ENCODE measurements around the gene COG4. TPM values are rescaled to one million over a fixed set of nuclear protein-coding genes. Genes with fewer than 3 reads are reported as not detected.

The COG4 gene
- total and polyA plus RNA-seq, 2 experiments from 2014 or later = 28.8 to 38.1 TPM

DNA sequence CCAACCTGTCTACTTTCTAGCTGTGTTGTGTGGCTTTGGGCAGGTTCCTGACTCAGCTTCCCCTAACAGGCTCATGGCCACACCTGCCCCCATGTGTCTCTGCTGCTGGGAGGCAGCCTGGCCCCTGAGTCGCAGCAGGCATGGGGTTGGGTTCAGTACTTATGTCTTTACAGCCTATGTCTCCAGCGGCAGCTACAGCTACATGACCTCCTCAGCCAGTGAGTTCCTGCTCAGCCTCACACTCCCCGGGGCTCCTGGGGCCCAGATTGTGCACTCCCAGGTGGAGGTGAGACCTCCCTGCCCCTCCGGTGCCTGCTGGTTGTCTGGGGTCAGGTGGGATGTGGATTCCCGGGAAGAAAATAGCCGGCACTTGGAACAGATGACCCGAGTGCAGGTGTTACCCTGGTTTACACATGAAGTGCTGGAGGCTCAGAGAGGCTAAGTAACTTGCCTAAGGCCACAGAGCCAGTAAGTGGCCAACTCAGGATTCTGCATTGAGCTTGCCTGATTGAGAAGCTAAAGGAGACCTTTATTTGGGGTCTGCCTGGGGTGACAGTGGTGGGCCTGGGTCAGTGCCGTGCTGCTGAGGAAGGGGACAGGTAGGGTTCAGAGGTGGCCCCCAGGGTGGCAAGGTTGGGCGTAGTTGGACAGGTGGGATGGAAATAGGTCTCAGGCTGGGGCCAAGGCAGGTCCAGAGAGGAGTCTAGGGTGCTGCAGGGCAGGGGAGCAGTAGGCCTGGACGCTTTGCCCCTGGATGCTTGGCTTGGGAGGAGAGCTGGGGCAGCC, 53.0 kb downstream of the COG4 start (continued):
- TF ChIP-seq, protein P1, sequence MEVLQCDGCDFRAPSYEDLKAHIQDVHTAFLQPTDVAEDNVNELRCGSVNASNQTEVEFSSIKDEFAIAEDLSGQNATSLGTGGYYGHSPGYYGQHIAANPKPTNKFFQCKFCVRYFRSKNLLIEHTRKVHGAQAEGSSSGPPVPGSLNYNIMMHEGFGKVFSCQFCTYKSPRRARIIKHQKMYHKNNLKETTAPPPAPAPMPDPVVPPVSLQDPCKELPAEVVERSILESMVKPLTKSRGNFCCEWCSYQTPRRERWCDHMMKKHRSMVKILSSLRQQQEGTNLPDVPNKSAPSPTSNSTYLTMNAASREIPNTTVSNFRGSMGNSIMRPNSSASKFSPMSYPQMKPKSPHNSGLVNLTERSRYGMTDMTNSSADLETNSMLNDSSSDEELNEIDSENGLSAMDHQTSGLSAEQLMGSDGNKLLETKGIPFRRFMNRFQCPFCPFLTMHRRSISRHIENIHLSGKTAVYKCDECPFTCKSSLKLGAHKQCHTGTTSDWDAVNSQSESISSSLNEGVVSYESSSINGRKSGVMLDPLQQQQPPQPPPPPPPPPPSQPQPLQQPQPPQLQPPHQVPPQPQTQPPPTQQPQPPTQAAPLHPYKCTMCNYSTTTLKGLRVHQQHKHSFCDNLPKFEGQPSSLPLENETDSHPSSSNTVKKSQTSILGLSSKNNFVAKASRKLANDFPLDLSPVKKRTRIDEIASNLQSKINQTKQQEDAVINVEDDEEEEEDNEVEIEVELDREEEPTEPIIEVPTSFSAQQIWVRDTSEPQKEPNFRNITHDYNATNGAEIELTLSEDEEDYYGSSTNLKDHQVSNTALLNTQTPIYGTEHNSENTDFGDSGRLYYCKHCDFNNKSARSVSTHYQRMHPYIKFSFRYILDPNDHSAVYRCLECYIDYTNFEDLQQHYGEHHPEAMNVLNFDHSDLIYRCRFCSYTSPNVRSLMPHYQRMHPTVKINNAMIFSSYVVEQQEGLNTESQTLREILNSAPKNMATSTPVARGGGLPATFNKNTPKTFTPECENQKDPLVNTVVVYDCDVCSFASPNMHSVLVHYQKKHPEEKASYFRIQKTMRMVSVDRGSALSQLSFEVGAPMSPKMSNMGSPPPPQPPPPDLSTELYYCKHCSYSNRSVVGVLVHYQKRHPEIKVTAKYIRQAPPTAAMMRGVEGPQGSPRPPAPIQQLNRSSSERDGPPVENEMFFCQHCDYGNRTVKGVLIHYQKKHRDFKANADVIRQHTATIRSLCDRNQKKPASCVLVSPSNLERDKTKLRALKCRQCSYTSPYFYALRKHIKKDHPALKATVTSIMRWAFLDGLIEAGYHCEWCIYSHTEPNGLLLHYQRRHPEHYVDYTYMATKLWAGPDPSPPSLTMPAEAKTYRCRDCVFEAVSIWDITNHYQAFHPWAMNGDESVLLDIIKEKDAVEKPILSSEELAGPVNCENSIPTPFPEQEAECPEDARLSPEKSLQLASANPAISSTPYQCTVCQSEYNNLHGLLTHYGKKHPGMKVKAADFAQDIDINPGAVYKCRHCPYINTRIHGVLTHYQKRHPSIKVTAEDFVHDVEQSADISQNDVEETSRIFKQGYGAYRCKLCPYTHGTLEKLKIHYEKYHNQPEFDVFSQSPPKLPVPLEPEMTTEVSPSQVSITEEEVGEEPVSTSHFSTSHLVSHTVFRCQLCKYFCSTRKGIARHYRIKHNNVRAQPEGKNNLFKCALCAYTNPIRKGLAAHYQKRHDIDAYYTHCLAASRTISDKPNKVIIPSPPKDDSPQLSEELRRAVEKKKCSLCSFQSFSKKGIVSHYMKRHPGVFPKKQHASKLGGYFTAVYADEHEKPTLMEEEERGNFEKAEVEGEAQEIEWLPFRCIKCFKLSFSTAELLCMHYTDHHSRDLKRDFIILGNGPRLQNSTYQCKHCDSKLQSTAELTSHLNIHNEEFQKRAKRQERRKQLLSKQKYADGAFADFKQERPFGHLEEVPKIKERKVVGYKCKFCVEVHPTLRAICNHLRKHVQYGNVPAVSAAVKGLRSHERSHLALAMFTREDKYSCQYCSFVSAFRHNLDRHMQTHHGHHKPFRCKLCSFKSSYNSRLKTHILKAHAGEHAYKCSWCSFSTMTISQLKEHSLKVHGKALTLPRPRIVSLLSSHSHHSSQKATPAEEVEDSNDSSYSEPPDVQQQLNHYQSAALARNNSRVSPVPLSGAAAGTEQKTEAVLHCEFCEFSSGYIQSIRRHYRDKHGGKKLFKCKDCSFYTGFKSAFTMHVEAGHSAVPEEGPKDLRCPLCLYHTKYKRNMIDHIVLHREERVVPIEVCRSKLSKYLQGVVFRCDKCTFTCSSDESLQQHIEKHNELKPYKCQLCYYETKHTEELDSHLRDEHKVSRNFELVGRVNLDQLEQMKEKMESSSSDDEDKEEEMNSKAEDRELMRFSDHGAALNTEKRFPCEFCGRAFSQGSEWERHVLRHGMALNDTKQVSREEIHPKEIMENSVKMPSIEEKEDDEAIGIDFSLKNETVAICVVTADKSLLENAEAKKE (CRISPR knock-in tag; IDR thresholded peaks at IDR 0.05) = no peak
- TF ChIP-seq, protein P2, sequence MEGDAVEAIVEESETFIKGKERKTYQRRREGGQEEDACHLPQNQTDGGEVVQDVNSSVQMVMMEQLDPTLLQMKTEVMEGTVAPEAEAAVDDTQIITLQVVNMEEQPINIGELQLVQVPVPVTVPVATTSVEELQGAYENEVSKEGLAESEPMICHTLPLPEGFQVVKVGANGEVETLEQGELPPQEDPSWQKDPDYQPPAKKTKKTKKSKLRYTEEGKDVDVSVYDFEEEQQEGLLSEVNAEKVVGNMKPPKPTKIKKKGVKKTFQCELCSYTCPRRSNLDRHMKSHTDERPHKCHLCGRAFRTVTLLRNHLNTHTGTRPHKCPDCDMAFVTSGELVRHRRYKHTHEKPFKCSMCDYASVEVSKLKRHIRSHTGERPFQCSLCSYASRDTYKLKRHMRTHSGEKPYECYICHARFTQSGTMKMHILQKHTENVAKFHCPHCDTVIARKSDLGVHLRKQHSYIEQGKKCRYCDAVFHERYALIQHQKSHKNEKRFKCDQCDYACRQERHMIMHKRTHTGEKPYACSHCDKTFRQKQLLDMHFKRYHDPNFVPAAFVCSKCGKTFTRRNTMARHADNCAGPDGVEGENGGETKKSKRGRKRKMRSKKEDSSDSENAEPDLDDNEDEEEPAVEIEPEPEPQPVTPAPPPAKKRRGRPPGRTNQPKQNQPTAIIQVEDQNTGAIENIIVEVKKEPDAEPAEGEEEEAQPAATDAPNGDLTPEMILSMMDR (conservative IDR thresholded peaks at IDR 0.05; ENCODE audit: low read depth in 2 of 2) = no peak
- TF ChIP-seq JUNB (IDR thresholded peaks at IDR 0.05; ENCODE audit: unreplicated experiment) (no peak), CREB1 (CRISPR knock-in tag; IDR thresholded peaks at IDR 0.05; ENCODE audit: low read depth) (no peak)

DNA sequence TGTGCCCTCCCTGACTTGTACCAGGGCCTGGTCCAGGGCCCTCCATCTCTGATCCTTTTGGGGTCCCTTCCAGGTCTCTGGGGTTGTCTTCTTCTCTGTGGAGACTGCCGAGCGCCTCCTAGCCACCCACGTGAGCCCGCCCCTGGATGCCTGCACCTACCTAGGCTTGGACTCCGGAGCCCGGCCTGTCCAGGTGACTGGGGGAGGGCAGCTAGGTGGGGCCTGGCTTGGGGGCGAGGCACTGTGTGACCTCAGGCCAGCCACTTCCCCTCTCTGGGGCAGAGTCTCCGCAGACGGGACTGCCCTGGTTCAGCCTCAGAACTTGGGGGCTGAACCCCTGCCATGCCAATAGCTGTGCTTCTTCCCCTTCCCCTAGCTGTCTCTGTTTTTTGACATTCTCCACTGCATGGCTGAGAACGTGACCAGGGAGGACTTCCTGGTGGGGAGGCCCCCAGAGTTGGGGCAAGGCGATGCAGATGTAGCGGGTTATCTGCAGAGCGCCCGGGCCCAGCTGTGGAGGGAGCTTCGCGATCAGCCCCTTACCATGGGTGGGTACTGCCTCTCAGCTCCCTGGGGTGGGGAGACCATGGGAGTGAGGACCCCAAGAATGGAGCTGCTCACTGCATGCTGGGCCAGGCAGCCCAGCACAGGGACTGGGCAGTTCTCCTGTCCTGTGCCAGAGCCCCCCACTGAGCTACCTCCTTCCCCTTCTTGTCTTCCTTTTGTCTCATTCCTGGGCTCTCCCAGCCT, 54.4 kb downstream of the COG4 start:
- Mint-ChIP-seq H3K9me3 (no peaks in the 10 kb centered on the region), H3K4me3 (no peak overlapping the region), H3K36me3 (ENCODE audit: low read depth) (no peaks in the 10 kb centered on the region; the same call in 2 of the 3 replicates), H3K4me1 (peaks cover 4% of the 10 kb centered on the region; the same call in 2 of the 3 replicates), H3K27me3 (ENCODE audit: insufficient read depth, low read depth, poor library complexity) (peaks cover 4% of the 10 kb centered on the region), H3K27ac (no peak overlapping the region)
- no peaks in the 10 kb centered on the region for H3K9me2 ChIP-seq (ENCODE audit: insufficient read depth)
- H3K27me3 ChIP-seq (ENCODE audit: insufficient read depth) = no peaks in the 10 kb centered on the region
- H3F3A ChIP-seq (replicated peaks; ENCODE audit: low read depth) = no peaks in the 10 kb centered on the region
- no peaks in the 10 kb centered on the region for H3K4me1 ChIP-seq (ENCODE audit: insufficient read depth)
- DNase-seq (ENCODE audit: low spot score) (no peak), ATAC-seq (no peak)
- no peaks in the 10 kb centered on the region for H3K79me2 ChIP-seq (replicated peaks; ENCODE audit: insufficient read depth)
- TF ChIP-seq, protein P3, sequence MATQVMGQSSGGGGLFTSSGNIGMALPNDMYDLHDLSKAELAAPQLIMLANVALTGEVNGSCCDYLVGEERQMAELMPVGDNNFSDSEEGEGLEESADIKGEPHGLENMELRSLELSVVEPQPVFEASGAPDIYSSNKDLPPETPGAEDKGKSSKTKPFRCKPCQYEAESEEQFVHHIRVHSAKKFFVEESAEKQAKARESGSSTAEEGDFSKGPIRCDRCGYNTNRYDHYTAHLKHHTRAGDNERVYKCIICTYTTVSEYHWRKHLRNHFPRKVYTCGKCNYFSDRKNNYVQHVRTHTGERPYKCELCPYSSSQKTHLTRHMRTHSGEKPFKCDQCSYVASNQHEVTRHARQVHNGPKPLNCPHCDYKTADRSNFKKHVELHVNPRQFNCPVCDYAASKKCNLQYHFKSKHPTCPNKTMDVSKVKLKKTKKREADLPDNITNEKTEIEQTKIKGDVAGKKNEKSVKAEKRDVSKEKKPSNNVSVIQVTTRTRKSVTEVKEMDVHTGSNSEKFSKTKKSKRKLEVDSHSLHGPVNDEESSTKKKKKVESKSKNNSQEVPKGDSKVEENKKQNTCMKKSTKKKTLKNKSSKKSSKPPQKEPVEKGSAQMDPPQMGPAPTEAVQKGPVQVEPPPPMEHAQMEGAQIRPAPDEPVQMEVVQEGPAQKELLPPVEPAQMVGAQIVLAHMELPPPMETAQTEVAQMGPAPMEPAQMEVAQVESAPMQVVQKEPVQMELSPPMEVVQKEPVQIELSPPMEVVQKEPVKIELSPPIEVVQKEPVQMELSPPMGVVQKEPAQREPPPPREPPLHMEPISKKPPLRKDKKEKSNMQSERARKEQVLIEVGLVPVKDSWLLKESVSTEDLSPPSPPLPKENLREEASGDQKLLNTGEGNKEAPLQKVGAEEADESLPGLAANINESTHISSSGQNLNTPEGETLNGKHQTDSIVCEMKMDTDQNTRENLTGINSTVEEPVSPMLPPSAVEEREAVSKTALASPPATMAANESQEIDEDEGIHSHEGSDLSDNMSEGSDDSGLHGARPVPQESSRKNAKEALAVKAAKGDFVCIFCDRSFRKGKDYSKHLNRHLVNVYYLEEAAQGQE (IDR thresholded peaks at IDR 0.05; ENCODE audit: unreplicated experiment) = no peak
- TF ChIP-seq EZH2 (IDR thresholded peaks at IDR 0.05; ENCODE audit: low read depth, unreplicated experiment) (no peak), ZNF114 (CRISPR knock-in tag; IDR thresholded peaks at IDR 0.05) (no peak), JUNB (IDR thresholded peaks at IDR 0.05; ENCODE audit: unreplicated experiment) (no peak), CREB1 (CRISPR knock-in tag; IDR thresholded peaks at IDR 0.05; ENCODE audit: low read depth) (no peak), ZNF331 (CRISPR knock-in tag; IDR thresholded peaks at IDR 0.05; ENCODE audit: low read depth) (no peak)
- H2AFZ ChIP-seq = no peak overlapping the region
- H3K4me3 ChIP-seq = no peak overlapping the region
- no peak overlapping the region for H3K27ac ChIP-seq (ENCODE audit: low read depth)
- H4K20me1 ChIP-seq (replicated peaks; ENCODE audit: insufficient read depth) = no peaks in the 10 kb centered on the region
- no peaks in the 10 kb centered on the region for H3K36me3 ChIP-seq (ENCODE audit: insufficient read depth)
- H3K4me2 ChIP-seq = no peak overlapping the region
